ENCODE results near the gene PIGN.

- TF ChIP-seq, protein P1, sequence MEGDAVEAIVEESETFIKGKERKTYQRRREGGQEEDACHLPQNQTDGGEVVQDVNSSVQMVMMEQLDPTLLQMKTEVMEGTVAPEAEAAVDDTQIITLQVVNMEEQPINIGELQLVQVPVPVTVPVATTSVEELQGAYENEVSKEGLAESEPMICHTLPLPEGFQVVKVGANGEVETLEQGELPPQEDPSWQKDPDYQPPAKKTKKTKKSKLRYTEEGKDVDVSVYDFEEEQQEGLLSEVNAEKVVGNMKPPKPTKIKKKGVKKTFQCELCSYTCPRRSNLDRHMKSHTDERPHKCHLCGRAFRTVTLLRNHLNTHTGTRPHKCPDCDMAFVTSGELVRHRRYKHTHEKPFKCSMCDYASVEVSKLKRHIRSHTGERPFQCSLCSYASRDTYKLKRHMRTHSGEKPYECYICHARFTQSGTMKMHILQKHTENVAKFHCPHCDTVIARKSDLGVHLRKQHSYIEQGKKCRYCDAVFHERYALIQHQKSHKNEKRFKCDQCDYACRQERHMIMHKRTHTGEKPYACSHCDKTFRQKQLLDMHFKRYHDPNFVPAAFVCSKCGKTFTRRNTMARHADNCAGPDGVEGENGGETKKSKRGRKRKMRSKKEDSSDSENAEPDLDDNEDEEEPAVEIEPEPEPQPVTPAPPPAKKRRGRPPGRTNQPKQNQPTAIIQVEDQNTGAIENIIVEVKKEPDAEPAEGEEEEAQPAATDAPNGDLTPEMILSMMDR (IDR thresholded peaks at IDR 0.05; ENCODE audit: low read depth, low read length), result no peak
- no peak for TF ChIP-seq POLR2A (IDR thresholded peaks at IDR 0.05; ENCODE audit: extremely low read depth, insufficient read length)
These were observed 168.7 kb downstream of the PIGN start for GRCh38 chr18:62018034-62018758.
